ENCODE results near the gene EPB41L4A. TPM values are rescaled to one million over a fixed set of nuclear protein-coding genes. Genes with fewer than 3 reads are reported as not detected.
"Not testable (repeated sequence)": the region's sequence is repeated elsewhere in the genome, so short reads cannot be mapped to it uniquely, and the experiment has no call there.

The EPB41L4A gene
- total RNA-seq, 1 donor from 2014 or later: not detected

GRCh38 chr5:112418659-112419163 lies 366 bp downstream of the EPB41L4A start:
- peaks cover 1% of the 10 kb centered on the region for H3K36me3 Mint-ChIP-seq (ENCODE audit: low read depth)
- H3K27ac Mint-ChIP-seq: no peak overlapping the region
- peak overlapping the region; percentile 81 for H3K4me3 Mint-ChIP-seq
- peaks cover 68% of the 10 kb centered on the region for H3K27me3 Mint-ChIP-seq (ENCODE audit: insufficient read depth)
- DNase-seq (ENCODE audit: low spot score): no peak
- intact Hi-C loops (cut with micrococcal nuclease): loop anchor here (2.0 kb wide), 1 partner anchor 318 kb away; the partner anchor contains the start of gene APC
- H3K4me1 Mint-ChIP-seq (ENCODE audit: low read depth): peaks cover 10% of the 10 kb centered on the region
- H3K9me3 Mint-ChIP-seq: no peaks in the 10 kb centered on the region

DNA sequence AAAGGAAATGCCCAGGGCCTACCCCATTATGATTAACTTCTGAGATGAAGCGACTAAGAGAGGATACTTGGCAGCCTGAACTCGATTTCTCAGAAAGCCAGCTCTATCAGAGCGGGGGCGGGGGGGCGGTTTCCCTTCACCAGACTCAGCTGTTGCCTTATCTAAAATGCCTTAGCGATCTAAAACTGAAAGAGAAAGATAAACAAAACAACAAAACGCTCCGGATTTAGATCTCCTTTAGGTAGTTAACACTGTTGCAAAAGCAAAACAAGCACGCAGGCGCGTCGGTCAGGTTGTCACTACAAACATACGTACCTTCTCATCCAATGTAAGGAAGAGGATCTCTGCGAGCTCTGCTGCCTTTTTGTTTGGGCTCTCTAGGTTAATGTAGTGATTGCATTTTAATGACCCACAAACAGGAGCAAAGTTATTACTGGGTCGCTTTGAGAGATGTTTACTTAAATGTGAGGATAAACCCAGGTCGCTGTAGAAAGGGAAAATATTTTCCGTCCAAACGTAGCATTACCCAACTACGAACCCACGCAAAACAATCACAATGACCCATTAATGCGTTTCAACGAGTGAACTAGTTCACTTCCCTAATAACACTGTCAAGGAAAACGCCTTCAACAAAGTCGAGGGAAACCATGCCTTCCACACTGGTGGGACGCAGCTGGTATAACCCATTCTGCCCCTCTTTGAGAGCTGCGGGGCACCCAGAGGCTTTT lies 982 bp downstream of the EPB41L4A start:
- peak; percentile 44 for DNase-seq (ENCODE audit: low spot score)
- Mint-ChIP-seq H3K36me3 (ENCODE audit: low read depth) (peaks cover 1% of the 10 kb centered on the region), H3K4me1 (ENCODE audit: low read depth) (peaks cover 10% of the 10 kb centered on the region), H3K27me3 (ENCODE audit: insufficient read depth) (peaks cover 66% of the 10 kb centered on the region), H3K4me3 (peak overlapping the region; percentile 81), H3K9me3 (no peaks in the 10 kb centered on the region), H3K27ac (peak overlapping the region; percentile 1)
- intact Hi-C loops (cut with micrococcal nuclease): loop anchor here (2.0 kb wide), 1 partner anchor 319 kb away; the partner anchor contains the start of gene APC

DNA sequence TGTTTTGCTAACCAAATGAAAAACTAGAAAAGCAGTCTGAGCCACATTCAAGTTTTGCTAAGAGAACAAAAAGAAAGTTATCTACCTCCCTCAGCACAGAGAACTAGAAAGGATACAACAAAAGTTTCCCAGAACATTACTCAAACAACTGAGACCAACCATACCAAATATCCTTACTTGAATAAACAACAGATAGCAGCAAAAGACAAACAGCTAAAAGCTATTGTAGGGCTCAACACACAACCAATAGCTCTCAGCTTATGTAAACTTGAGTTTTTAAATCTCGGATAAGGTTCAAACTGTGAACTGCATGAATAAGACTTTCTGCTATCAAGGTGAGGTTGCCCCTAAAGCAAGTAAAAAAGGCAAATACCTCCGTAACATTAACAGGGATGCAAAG lies 3.5 kb downstream of the EPB41L4A start:
- Mint-ChIP-seq H3K4me3 (no peak overlapping the region), H3K27ac (no peak overlapping the region), H3K27me3 (ENCODE audit: insufficient read depth) (peaks cover 52% of the 10 kb centered on the region), H3K9me3 (no peaks in the 10 kb centered on the region), H3K4me1 (ENCODE audit: low read depth) (peaks cover 10% of the 10 kb centered on the region), H3K36me3 (ENCODE audit: low read depth) (no peaks in the 10 kb centered on the region)
- intact Hi-C loops (cut with micrococcal nuclease): no loop called here
- DNase-seq (ENCODE audit: low spot score): no peak

DNA sequence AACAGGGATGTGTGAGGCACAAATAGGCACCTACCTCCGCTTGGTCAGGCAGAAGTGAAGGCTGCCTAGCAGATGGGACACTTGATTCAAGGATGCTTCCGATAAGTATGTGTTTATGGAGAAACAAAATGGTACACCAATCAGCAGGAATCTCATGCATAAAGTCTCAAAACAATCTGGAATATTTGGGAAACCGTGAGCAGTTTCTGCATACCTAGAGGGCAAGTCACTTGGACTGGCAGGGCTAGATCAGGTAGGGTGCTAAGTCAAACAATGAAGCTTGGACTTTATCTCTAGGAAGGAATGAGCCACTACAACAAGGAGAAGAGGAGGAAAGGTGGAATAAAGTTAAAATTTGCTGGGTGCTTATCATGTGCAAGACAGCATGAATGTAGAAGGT lies 5.5 kb downstream of the EPB41L4A start:
- Mint-ChIP-seq H3K4me3 (no peak overlapping the region), H3K36me3 (ENCODE audit: low read depth) (no peaks in the 10 kb centered on the region), H3K9me3 (no peaks in the 10 kb centered on the region), H3K27ac (no peak overlapping the region), H3K27me3 (ENCODE audit: insufficient read depth) (peaks cover 45% of the 10 kb centered on the region), H3K4me1 (ENCODE audit: low read depth) (peaks cover 10% of the 10 kb centered on the region)
- intact Hi-C loops (cut with micrococcal nuclease): no loop called here
- DNase-seq (ENCODE audit: low spot score): no peak

DNA sequence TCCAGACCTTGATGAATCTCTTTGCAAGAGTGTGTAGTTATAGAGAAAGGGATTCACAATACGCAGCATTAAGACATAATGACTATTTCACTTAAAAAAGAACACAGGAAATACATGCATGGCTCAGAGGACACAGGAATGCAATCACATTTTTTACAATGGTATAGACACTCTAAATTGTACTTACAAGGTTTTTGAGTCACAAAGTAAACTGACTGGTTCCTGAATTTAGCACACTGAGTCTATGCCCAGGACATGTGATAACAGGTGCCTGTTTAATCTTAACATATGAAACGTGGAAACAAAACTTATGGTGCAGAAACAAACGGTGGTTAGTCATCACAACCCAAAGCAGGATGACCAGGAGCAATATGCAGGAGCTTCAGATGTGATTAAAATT lies 6.7 kb downstream of the EPB41L4A start:
- H3K27ac Mint-ChIP-seq: no peak overlapping the region
- no peaks in the 10 kb centered on the region for H3K9me3 Mint-ChIP-seq
- H3K36me3 Mint-ChIP-seq (ENCODE audit: low read depth): no peaks in the 10 kb centered on the region
- peaks cover 33% of the 10 kb centered on the region for H3K27me3 Mint-ChIP-seq (ENCODE audit: insufficient read depth)
- H3K4me3 Mint-ChIP-seq: no peak overlapping the region
- DNase-seq (ENCODE audit: low spot score): no peak
- no peaks in the 10 kb centered on the region for H3K4me1 Mint-ChIP-seq (ENCODE audit: low read depth)
- intact Hi-C loops (cut with micrococcal nuclease): no loop called here

DNA sequence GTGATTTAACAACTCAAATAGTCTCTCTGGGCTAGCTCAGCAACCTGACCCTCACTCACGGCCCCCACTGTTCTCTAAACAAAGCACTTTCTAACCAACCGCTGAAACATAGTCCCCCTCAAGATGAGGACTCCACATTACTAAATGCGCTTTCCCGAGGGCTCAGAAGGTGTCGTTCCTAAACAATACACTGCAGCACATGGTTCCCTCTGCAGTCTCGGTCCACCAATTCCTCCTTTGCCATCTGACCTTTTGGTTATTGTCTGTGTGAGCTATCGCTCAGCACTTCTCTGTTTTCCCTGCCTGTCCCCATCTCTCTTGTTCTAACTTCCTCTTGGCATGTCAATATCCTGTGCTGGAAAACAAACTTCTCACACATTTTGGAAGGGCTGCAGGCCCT lies 7.2 kb downstream of the EPB41L4A start:
- Mint-ChIP-seq H3K4me1 (ENCODE audit: low read depth) (no peaks in the 10 kb centered on the region), H3K4me3 (no peak overlapping the region), H3K27ac (no peak overlapping the region), H3K27me3 (ENCODE audit: insufficient read depth) (peaks cover 29% of the 10 kb centered on the region), H3K36me3 (ENCODE audit: low read depth) (no peaks in the 10 kb centered on the region), H3K9me3 (no peaks in the 10 kb centered on the region)
- no peak for DNase-seq (ENCODE audit: low spot score)
- intact Hi-C loops (cut with micrococcal nuclease): no loop called here

DNA sequence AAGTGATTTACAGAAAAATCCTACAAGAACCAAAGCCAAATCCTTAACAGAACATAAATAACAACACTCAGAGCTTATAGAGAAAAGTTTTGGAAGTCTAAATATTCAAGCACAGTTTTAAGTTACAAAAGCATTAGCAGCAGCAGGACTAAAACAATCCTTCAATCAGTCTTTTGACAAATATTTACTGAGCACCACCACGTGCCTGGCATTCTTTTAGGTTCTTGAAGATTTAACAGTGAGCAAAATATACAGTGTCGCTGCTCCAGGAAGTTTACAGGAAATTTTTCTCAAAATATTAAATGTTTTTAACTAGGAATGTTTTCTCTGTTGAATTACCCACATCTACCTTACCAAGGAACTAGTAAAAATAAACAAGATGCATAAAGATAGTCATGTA lies 11.4 kb downstream of the EPB41L4A start:
- Mint-ChIP-seq H3K27me3 (ENCODE audit: insufficient read depth) (peaks cover 13% of the 10 kb centered on the region), H3K4me3 (no peak overlapping the region), H3K27ac (no peak overlapping the region), H3K36me3 (ENCODE audit: low read depth) (no peaks in the 10 kb centered on the region), H3K4me1 (ENCODE audit: low read depth) (no peaks in the 10 kb centered on the region), H3K9me3 (no peaks in the 10 kb centered on the region)
- intact Hi-C loops (cut with micrococcal nuclease): no loop called here
- DNase-seq (ENCODE audit: low spot score): no peak

- H3K9me3 Mint-ChIP-seq: no peaks in the 10 kb centered on the region
- intact Hi-C loops (cut with micrococcal nuclease): no loop called here
- H3K4me1 Mint-ChIP-seq (ENCODE audit: low read depth): no peaks in the 10 kb centered on the region
- DNase-seq (ENCODE audit: low spot score): no peak
- H3K4me3 Mint-ChIP-seq: no peak overlapping the region
- H3K27me3 Mint-ChIP-seq (ENCODE audit: insufficient read depth): peaks cover 9% of the 10 kb centered on the region
- no peaks in the 10 kb centered on the region for H3K36me3 Mint-ChIP-seq (ENCODE audit: low read depth)
- H3K27ac Mint-ChIP-seq: no peak overlapping the region
Measured at GRCh38 chr5:112407240-112407639, 11.8 kb downstream of the EPB41L4A start.

DNA sequence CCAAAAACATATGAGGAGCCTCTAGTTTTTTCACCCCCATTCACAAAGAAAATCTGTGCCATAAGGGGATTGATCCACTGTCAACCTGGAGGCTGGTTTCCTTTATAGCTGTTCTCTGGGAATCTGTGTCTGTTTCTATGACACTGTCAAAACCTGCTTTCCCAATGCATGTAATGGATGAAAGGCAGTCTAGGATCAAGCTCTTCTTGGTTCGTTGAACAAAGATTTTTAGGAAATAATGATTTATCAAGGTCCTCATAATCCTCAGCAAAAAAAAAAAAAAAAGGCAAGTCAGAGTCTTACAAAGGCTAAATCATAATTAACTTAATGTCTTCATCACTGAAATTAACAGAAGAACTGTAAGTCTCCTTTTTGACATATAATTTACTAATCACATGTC lies 16.0 kb downstream of the EPB41L4A start:
- H3K36me3 Mint-ChIP-seq (ENCODE audit: low read depth): no peaks in the 10 kb centered on the region
- DNase-seq (ENCODE audit: low spot score): no peak
- intact Hi-C loops (cut with micrococcal nuclease): no loop called here
- no peaks in the 10 kb centered on the region for H3K4me1 Mint-ChIP-seq (ENCODE audit: low read depth)
- H3K27ac Mint-ChIP-seq: no peak overlapping the region
- no peaks in the 10 kb centered on the region for H3K9me3 Mint-ChIP-seq
- H3K27me3 Mint-ChIP-seq (ENCODE audit: insufficient read depth): peaks cover 10% of the 10 kb centered on the region
- H3K4me3 Mint-ChIP-seq: no peak overlapping the region

- H3K4me1 Mint-ChIP-seq (ENCODE audit: low read depth): no peaks in the 10 kb centered on the region
- intact Hi-C loops (cut with micrococcal nuclease): no loop called here
- H3K27me3 Mint-ChIP-seq (ENCODE audit: insufficient read depth): peaks cover 10% of the 10 kb centered on the region
- no peaks in the 10 kb centered on the region for H3K36me3 Mint-ChIP-seq (ENCODE audit: low read depth)
- H3K9me3 Mint-ChIP-seq: no peaks in the 10 kb centered on the region
- no peak overlapping the region for H3K4me3 Mint-ChIP-seq
- H3K27ac Mint-ChIP-seq: no peak overlapping the region
- DNase-seq (ENCODE audit: low spot score): no peak
Measured at GRCh38 chr5:112401924-112402323, 17.2 kb downstream of the EPB41L4A start.

DNA sequence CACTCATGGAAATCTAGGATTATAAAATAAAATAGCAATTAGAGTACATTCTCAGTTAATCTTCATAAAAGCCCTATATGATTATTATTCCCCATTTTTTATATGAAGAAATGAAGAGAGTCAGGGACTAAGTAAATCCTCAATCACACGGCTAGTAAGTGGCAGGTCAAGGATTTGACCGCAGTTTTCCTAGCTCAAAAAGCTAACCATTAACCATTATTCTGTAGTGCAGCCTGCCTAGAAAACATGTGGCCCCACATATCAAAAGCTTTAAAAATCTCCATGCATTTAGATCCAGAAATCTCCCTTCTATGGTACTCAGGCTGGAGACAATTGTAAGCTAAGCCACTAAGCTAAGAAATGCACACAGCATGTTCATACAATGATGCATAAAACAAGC lies 21.4 kb downstream of the EPB41L4A start:
- no peaks in the 10 kb centered on the region for H3K36me3 Mint-ChIP-seq (ENCODE audit: low read depth)
- no peaks in the 10 kb centered on the region for H3K4me1 Mint-ChIP-seq (ENCODE audit: low read depth)
- intact Hi-C loops (cut with micrococcal nuclease): no loop called here
- DNase-seq (ENCODE audit: low spot score): no peak
- peaks cover 3% of the 10 kb centered on the region for H3K27me3 Mint-ChIP-seq (ENCODE audit: insufficient read depth)
- H3K9me3 Mint-ChIP-seq: no peaks in the 10 kb centered on the region
- H3K27ac Mint-ChIP-seq: no peak overlapping the region
- no peak overlapping the region for H3K4me3 Mint-ChIP-seq

DNA sequence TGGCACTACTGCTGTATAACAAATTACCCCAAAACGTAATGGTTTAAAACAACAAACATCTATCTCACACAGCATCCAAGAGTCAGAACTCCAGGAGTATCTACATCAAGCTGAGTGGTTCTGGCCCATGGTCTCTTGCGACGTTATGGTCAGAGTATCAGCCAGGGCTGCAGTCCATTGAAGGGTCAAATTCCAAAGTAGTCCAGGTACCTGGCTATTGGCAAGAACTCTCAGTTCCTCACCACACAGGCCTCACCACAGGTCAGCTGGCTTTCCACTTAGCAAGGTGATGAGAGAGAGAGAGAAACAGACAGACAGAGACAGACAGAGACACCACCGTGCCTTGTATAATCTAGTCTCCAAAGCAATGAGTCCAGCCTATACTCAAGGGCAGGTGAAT lies 22.6 kb downstream of the EPB41L4A start:
- H3K4me1 Mint-ChIP-seq (ENCODE audit: low read depth): no peaks in the 10 kb centered on the region
- H3K9me3 Mint-ChIP-seq: no peaks in the 10 kb centered on the region

DNA sequence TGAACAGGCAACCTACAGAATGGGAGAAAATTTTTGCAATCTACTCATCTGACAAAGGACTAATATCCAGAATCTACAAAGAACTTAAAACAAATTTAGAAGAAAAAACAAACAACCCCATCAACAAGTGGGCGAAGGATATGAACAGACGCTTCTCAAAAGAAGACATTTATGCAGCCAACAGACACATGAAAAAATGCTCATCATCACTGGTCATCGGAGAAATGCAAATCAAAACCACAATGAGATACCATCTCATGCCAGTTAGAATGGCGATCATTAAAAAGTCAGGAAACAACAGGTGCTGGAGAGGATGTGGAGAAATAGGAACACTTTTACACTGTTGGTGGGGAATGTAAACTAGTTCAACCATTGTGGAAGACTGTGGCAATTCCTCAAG lies 23.8 kb downstream of the EPB41L4A start:
- H3K27me3 Mint-ChIP-seq (ENCODE audit: insufficient read depth); H3K4me3 Mint-ChIP-seq; H3K4me1 Mint-ChIP-seq (ENCODE audit: low read depth); DNase-seq (ENCODE audit: low spot score); H3K27ac Mint-ChIP-seq; H3K9me3 Mint-ChIP-seq; H3K36me3 Mint-ChIP-seq (ENCODE audit: low read depth); intact Hi-C loops (cut with micrococcal nuclease): not testable (repeated sequence)

More for the DNA sequence above, 22.6 kb downstream of the EPB41L4A start:
- H3K27ac Mint-ChIP-seq: no peak overlapping the region
- DNase-seq (ENCODE audit: low spot score): no peak
- no peaks in the 10 kb centered on the region for H3K36me3 Mint-ChIP-seq (ENCODE audit: low read depth)
- intact Hi-C loops (cut with micrococcal nuclease): no loop called here
- peaks cover 3% of the 10 kb centered on the region for H3K27me3 Mint-ChIP-seq (ENCODE audit: insufficient read depth)
- H3K4me3 Mint-ChIP-seq: no peak overlapping the region
